Ovary (tissue), 3 donors: ENCODE results near the gene FEV.

Experiments used
- POLR2A ChIP-seq: fragments of 450-650 bp; IDR thresholded peaks from one replicate; pipeline ENCODE4 v1.6.1; 2017; ENCODE audit warnings: antibody characterized with exemption, mild to moderate bottlenecking, moderate library complexity
- TF ChIP-seq, protein P1 (sequence below), 3 donors: fragments of 450-650 bp in 2 of 3; fragments of 200-600 bp in 1 of 3; IDR thresholded peaks; one replicate each; pipeline versions ENCODE4 v1.5.1 to v1.8.0; 2016 to 2022; ENCODE audit warnings: antibody characterized with exemption in 3 of 3, mild to moderate bottlenecking in 1 of 3
- donor health status: DM: no; HTN: no; CAD: no.

DNA sequence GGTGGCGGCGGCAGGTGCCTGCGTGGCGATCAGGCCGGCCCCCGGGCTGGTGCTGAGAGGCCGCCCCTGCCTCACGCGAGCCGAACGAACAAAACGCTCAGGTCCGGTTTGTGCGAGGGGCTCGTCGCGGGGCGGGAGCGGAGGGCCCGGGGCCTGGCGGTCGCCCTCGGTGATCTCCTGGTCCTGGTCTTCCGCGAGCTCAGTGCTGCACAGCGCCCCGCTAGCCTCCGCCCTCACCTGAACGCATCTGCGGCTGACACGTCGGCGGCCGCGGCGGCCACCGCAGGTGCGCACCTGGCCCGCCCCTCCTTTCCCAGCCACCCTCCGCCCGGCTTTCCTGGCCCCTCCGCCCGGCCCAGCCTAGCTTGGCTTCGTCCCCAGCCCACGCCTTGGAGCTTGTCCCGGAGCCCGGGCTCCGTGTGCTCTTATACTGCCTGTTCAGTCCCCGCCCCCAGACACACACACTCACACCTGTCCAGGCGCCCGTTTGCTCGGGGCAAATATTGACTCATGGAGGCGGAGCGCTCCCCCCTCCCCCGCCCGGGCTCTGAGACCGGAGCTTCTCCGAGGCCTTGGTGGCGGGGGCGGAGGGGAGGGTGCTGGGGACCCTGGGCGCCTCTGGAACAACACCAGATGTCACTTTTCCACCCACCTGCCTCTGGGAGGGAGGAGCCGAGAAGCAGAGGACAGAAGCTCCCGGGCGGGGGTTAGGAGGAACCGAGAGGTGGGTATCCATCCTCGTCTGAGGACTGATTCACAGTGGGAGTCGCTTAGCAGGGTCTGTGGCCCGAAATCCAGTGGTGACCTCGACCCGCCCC is 16.8 kb upstream of the FEV start:
- TF ChIP-seq, protein P1, sequence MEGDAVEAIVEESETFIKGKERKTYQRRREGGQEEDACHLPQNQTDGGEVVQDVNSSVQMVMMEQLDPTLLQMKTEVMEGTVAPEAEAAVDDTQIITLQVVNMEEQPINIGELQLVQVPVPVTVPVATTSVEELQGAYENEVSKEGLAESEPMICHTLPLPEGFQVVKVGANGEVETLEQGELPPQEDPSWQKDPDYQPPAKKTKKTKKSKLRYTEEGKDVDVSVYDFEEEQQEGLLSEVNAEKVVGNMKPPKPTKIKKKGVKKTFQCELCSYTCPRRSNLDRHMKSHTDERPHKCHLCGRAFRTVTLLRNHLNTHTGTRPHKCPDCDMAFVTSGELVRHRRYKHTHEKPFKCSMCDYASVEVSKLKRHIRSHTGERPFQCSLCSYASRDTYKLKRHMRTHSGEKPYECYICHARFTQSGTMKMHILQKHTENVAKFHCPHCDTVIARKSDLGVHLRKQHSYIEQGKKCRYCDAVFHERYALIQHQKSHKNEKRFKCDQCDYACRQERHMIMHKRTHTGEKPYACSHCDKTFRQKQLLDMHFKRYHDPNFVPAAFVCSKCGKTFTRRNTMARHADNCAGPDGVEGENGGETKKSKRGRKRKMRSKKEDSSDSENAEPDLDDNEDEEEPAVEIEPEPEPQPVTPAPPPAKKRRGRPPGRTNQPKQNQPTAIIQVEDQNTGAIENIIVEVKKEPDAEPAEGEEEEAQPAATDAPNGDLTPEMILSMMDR (IDR thresholded peaks at IDR 0.05), result no peak
- TF ChIP-seq POLR2A, result no peak
